ENCODE data around the gene GPS1.

DNA sequence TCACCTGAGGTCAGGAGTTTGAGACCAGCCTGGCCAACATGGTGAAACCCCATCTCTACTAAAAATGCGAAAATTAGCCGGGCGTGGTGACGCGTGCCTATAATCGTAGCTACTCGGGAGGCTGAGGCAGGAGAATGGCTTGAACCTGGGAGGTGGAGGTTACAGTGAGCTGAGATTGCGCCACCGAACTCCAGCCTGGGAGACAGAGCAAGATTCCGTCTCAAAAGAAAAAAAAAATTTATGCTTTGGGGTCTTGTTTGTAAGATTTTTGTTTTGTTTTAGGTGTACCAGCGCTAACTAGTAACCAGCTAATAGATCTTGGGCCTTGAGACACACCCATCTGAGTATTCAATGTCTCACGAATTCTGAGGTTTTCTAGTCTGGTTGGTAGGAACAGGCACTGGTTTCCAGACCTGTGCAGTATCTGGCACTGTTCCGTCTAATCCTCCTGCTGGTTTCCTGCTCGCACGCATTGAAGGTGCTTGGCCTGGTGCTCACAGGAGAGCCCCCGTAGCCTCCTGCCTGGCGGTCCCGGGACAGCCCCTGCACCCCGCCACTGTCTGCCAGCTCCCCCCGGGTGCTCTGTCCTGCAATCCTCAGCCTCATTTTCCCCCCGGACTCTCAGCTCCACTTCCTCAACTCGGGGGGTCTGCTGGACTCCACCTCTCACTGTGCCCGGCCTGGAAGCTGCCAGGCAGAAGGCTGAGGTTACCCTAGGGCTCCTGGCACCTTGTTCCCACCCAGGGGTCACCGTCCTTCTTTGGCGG, 24.5 kb downstream of the GPS1 start:
- no peak for TF ChIP-seq CTCF (IDR thresholded peaks at IDR 0.05)
- no peak for TF ChIP-seq POLR2A (IDR thresholded peaks at IDR 0.05)
- TF ChIP-seq POLR2AphosphoS5 (IDR thresholded peaks at IDR 0.05; ENCODE audit: insufficient read depth in 1 of 2, low read depth in 1 of 2): no peak

All from vagina (tissue), 2 donors.